ENCODE measurements around the gene SLC35A5. TPM values are rescaled to one million over a fixed set of nuclear protein-coding genes. Genes with fewer than 3 reads are reported as not detected.
"Not testable (repeated sequence)": the region's sequence is repeated elsewhere in the genome, so short reads cannot be mapped to it uniquely, and the experiment has no call there.

The SLC35A5 gene, protein sequence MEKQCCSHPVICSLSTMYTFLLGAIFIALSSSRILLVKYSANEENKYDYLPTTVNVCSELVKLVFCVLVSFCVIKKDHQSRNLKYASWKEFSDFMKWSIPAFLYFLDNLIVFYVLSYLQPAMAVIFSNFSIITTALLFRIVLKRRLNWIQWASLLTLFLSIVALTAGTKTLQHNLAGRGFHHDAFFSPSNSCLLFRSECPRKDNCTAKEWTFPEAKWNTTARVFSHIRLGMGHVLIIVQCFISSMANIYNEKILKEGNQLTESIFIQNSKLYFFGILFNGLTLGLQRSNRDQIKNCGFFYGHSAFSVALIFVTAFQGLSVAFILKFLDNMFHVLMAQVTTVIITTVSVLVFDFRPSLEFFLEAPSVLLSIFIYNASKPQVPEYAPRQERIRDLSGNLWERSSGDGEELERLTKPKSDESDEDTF
- 45.7 and 46.5 TPM in 2 replicates for total RNA-seq (2014; rRNA removed; shearing (Covaris generic))

DNA sequence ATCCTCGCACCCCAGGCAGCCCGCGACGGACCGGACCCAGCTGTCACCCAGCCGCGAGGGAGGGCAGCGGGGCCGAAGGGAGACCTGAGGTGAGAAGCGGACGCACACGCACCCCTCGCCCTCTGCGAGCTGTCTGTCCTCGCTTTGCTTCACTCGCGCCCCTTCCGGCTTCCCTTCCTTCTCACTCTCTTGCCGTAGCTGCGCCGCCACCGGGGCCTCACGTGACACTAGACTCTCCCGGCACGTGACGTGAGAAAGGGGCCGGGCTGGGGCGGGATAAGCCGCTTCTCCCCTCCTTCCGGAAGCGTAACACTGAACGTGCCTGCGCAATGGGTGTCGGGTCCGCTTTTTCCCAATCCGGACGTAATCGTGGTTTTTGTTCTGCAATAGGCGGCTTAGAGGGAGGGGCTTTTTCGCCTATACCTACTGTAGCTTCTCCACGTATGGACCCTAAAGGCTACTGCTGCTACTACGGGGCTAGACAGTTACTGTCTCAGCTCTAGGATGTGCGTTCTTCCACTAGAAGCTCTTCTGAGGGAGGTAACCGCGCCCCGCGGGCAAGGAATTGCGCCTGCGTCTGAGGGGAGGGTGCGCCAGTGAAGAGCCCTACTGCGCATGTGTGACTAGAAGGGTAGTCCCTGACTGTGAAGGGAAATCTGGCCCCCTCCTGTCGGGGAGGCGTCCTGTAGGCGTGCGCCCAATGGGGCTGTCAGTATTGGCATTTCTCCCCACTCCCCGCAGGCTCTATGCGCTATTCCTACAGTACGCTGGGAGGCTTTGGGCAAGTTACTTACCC is at the start of gene SLC35A5, which contains the start of gene ATG3:
SLC35A5 (plus strand) TSS at position 312 of the 796 bp plus-strand sequence. CDS start 1,359 bp downstream, outside the sequence.
ATG3 (minus strand) TSS at position 229 of the 796 bp plus-strand sequence. CDS start 434 bp downstream, outside the sequence.
- Histone ChIP-seq H3K9me3 (replicated peaks) (no peaks in the 10 kb centered on the region), H3K27me3 (replicated peaks) (no peaks in the 10 kb centered on the region), H3K4me1 (replicated peaks) (peaks cover 4% of the 10 kb centered on the region; the same call in 1 of the 2 replicates), H3K27ac (peak within 1 kb of the TSS; percentile 79), H3K4me3 (peak within 1 kb of the TSS; percentile 53), H3K36me3 (peaks cover 13% of the 10 kb centered on the region; the same call in 1 of the 2 replicates)
- DNase-seq (ENCODE audit: low read depth in 1 of 2, low spot score in 2 of 2) = peak; percentile 97 to 99

DNA sequence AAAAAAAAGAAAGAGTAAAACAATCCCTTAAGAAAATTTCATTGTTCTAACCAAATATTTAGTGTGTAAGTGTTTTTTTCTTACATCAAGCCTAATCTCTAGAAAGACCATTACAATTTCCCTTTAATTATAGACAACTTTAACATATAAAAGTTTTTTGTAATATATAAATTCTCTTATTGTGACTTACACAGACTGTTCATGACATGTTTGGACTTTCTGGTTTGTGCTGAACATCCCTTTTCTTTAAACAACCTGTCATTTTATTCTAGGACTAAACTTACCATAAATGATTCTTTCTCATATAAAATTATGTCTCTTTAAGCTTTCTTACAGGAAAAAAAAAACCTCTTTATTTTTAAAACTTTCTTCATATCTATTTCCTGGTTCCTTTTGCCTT is 49.5 kb upstream of the SLC35A5 start:
- Histone ChIP-seq H3K9me3 (replicated peaks) (no peaks in the 10 kb centered on the region), H3K4me3 (no peak overlapping the region), H3K4me1 (replicated peaks) (no peaks in the 10 kb centered on the region), H3K36me3 (no peaks in the 10 kb centered on the region), H3K27me3 (replicated peaks) (no peaks in the 10 kb centered on the region), H3K27ac (no peak overlapping the region)
- DNase-seq (ENCODE audit: low read depth in 1 of 2, low spot score in 2 of 2) = no peak

DNA sequence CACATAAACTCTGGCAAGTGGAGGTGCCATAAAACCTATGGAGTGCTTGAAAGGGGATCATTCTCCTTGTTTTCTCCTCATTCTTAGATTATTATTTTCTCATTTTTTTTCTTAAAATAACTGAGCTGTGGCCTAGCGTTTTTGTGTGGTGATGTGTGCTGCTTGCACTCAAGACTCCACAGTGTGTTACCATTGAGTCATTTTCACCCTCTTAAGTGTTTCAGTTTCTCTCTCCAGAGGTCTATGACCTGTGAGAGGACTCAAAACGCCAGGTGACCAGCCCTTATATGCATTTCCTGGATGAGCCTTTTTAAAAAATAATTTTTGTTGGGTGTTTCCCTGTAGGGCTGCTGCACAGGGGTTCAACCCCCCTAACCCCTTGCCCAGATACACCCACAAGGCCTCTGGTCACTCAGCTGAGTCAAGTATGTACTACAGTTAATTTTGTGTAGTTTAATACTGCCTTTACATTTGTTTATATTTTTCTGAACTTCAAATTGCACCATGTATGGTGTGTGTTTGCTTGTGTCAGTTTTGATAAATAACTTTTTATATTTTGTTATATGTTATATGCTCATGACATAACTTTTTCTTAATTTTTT is 47.2 kb upstream of the SLC35A5 start:
- Histone ChIP-seq H3K27me3 (replicated peaks) (no peaks in the 10 kb centered on the region), H3K4me3 (no peak overlapping the region), H3K27ac (no peak overlapping the region), H3K36me3 (no peaks in the 10 kb centered on the region), H3K9me3 (replicated peaks) (no peaks in the 10 kb centered on the region), H3K4me1 (replicated peaks) (no peaks in the 10 kb centered on the region)
- DNase-seq (ENCODE audit: low read depth in 1 of 2, low spot score in 2 of 2) = no peak

DNA sequence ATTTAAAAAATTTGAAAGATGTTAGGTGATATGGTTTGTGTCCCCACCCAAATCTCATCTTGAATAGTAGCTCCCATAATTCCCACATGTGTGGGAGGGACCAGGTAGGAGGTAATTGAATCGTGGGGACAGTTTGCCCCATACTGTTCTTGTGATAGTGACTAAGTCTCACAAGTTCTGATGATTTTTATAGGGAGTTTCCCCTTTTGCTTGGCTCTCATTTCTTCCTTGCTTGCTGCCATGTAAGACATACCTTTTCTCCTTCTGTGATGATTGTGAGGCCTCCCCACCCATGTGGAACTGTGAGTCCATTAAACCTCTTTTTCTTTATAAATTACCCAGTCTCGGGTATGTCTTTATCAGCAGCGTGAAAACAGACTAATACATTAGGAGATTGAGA is 42.9 kb upstream of the SLC35A5 start:
- not testable (repeated sequence) for H3K4me3 ChIP-seq; H3K4me1 ChIP-seq (replicated peaks); H3K9me3 ChIP-seq (replicated peaks); DNase-seq (ENCODE audit: low read depth in 1 of 2, low spot score in 2 of 2); H3K27me3 ChIP-seq (replicated peaks); H3K36me3 ChIP-seq; H3K27ac ChIP-seq

DNA sequence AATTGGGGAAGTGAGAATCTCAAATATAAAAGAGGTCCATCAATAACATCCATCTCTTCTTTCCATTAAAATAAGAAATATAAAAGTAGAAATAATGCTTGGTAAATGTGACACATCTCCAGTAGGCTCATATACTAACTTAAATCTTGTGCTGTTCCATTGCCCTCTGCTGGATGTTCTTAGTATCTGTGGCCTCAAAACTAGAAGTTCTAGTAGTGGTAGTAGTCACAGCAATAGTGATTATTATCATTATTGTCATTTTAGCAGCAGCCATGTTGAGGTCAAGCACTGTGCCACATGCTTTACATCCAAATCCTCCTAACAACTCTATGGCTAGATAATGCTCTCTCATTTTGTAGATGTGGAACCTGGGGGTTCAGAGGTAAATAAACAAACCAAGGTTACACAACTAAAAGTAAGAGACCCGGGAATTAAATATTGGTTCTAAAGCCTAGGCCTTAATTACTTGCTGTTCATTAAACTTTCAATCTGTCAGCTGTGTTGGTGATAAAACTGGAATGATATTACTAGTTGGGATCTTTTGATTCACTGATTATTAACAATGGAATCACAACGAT is 42.3 kb upstream of the SLC35A5 start:
- peak in 1 of 2 experiments; percentile 13 for DNase-seq (ENCODE audit: low read depth in 1 of 2, low spot score in 2 of 2)
- Histone ChIP-seq H3K27ac (no peak overlapping the region), H3K36me3 (no peaks in the 10 kb centered on the region), H3K9me3 (replicated peaks) (no peaks in the 10 kb centered on the region), H3K4me3 (no peak overlapping the region), H3K4me1 (replicated peaks) (no peaks in the 10 kb centered on the region), H3K27me3 (replicated peaks) (no peaks in the 10 kb centered on the region)

DNA sequence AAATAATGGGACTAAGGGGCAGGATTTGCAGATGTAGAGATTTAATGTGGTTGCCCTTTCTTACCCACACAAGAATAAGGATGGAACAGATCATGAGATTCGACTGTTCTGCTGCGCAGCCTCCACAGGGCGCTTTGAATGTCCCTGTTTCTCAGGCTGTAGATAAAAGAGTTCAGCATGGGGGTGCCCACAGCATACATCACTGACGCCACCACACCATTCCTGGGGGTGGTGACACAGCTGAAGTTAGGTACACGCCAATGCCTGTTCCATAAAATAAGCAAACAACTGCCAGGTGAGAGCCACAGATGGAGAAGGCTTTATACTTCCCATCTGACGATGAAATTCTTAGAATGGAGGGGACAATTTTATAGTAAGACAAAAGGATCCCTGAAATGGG is 37.7 kb upstream of the SLC35A5 start:
- H3K4me1 ChIP-seq (replicated peaks); DNase-seq (ENCODE audit: low read depth in 1 of 2, low spot score in 2 of 2); H3K9me3 ChIP-seq (replicated peaks); H3K27ac ChIP-seq; H3K36me3 ChIP-seq; H3K27me3 ChIP-seq (replicated peaks); H3K4me3 ChIP-seq: not testable (repeated sequence)

DNA sequence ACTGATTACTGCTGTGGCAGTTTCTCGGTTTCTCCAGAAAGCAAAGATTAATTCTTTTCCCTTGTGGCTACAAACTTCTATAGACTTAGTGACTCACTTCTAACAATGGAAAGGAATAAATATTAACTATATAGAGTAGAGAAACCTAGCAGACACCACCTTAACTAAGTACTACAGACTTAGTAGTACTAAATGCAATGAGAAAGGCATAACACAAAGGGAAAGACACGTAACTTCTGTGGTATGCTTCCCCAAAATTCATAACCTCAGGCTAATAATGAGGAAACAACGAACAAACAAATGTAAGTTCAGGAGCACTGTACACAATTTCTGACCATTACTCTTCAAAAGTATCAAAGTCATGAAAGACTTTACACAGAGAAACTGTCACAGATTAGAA is 31.3 kb upstream of the SLC35A5 start:
- no peaks in the 10 kb centered on the region for H3K4me1 ChIP-seq (replicated peaks)
- H3K27me3 ChIP-seq (replicated peaks) = no peaks in the 10 kb centered on the region
- no peak for DNase-seq (ENCODE audit: low read depth in 1 of 2, low spot score in 2 of 2)
- H3K36me3 ChIP-seq = peaks cover 21% of the 10 kb centered on the region
- H3K27ac ChIP-seq = no peak overlapping the region
- H3K4me3 ChIP-seq = no peak overlapping the region
- no peaks in the 10 kb centered on the region for H3K9me3 ChIP-seq (replicated peaks)

DNA sequence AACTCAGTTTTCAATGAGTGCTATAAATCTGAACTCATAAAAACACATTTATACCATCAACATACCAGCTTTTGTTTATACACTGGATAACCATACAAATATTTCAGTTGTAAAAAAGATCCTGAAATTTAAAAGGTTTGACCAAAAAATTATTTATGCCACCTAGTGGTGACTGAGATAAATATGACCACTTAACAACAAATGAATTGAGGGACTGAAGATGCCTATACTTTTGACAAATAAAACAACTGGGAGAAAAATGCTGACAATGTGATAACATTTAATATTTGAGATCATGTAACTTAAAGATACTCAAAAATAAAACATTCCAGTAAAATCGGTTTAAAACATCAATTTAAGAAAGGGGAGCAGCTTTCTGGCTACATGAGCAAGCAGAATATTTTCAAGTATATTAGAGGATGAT is 30.5 kb upstream of the SLC35A5 start:
- Histone ChIP-seq H3K27ac (no peak overlapping the region), H3K27me3 (replicated peaks) (no peaks in the 10 kb centered on the region), H3K4me1 (replicated peaks) (no peaks in the 10 kb centered on the region), H3K36me3 (peaks cover 28% of the 10 kb centered on the region), H3K4me3 (no peak overlapping the region), H3K9me3 (replicated peaks) (no peaks in the 10 kb centered on the region)
- DNase-seq (ENCODE audit: low read depth in 1 of 2, low spot score in 2 of 2) = no peak

DNA sequence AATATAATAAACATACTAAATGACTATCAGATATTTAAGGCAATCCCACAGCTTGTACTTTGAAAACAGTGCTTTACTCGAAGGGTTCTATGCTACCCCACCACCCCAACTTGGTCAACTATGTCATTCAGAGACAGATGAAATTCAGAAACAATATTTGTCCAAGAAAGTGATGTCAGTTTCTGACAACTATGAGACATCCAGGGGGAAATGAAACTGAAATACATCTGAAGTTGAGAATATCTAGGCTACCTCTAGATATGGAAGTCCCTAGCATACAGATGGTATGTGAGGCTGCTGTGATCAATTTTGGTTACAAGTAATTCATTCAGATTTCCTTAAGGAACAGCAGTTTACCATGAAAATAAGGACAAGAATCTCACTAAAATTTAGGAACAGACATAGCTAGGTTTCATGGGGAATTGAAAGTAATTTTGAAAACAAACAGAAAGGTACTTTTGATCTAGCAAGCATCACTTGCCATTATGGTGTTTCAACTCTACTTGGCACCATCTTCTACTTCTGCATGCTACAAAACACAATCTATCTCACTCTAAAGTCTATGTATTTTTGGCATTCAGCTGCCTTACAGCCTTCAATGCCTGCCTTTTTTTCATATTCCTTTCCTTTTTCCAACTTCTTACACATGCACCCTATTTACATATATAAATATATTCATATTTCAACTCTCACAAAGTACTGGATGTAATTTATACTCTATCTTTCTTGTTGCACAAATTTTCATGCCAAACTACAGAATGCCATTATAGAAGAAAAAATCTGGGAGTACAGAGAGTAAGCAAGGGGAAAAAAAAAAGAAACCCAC is 21.8 kb upstream of the SLC35A5 start:
- Histone ChIP-seq H3K4me1 (replicated peaks) (no peaks in the 10 kb centered on the region), H3K27ac (no peak overlapping the region), H3K36me3 (peaks cover 47% of the 10 kb centered on the region), H3K27me3 (replicated peaks) (no peaks in the 10 kb centered on the region), H3K9me3 (replicated peaks) (no peaks in the 10 kb centered on the region), H3K4me3 (no peak overlapping the region)
- DNase-seq (ENCODE audit: low read depth in 1 of 2, low spot score in 2 of 2) = no peak

DNA sequence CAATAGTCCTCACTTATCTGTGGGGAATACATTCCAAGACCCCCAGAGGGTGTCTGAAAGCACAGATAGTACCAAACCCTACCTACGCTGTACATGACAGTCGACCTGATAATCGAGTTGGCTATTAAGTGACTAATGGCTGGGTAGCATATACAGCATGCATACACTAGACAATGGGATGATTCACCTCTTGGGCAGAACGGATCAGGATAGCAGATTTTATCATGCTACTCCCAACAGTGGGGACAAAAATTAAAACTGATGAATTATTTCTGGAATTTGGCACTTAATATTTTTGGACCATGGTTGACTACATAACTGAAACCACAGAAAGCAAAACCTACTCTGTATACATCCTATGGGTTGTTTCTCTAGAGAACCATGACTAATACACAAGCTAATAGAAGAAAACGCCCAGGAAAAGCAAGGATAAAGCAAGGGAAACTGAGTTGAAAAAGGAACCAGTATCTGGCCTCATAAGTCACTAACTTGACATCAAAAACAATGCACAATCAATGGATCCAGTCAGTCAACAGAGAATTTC is 15.6 kb upstream of the SLC35A5 start:
- no peaks in the 10 kb centered on the region for H3K27me3 ChIP-seq (replicated peaks)
- no peaks in the 10 kb centered on the region for H3K9me3 ChIP-seq (replicated peaks)
- peaks cover 59% of the 10 kb centered on the region for H3K36me3 ChIP-seq
- H3K4me3 ChIP-seq = no peak overlapping the region
- H3K4me1 ChIP-seq (replicated peaks) = peaks cover 10% of the 10 kb centered on the region
- H3K27ac ChIP-seq = no peak overlapping the region; the same call in 1 of the 2 replicates
- no peak for DNase-seq (ENCODE audit: low read depth in 1 of 2, low spot score in 2 of 2)

DNA sequence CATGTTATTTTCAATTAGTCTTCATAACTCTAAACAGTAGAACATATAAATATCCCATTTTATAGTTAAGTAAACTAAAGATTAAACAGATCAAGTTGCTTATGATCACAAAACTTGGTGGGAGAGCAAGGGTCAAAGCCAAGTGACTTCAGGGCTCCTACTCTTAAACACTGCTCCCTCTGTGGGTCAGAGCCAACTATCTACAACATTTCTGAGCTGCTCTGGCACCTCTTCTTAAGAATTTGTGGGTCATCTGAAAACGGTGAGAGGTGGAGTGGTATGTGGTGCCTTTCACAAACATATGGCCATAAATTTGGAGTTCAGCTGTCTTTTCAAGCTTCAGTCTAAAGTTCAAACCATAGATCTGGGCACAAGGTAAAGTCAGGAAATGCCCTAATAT is 11.0 kb upstream of the SLC35A5 start:
- DNase-seq (ENCODE audit: low read depth in 1 of 2, low spot score in 2 of 2) = no peak
- Histone ChIP-seq H3K27ac (no peak overlapping the region), H3K4me1 (replicated peaks) (peaks cover 10% of the 10 kb centered on the region), H3K9me3 (replicated peaks) (no peaks in the 10 kb centered on the region), H3K27me3 (replicated peaks) (no peaks in the 10 kb centered on the region), H3K4me3 (no peak overlapping the region), H3K36me3 (peaks cover 38% of the 10 kb centered on the region)

DNA sequence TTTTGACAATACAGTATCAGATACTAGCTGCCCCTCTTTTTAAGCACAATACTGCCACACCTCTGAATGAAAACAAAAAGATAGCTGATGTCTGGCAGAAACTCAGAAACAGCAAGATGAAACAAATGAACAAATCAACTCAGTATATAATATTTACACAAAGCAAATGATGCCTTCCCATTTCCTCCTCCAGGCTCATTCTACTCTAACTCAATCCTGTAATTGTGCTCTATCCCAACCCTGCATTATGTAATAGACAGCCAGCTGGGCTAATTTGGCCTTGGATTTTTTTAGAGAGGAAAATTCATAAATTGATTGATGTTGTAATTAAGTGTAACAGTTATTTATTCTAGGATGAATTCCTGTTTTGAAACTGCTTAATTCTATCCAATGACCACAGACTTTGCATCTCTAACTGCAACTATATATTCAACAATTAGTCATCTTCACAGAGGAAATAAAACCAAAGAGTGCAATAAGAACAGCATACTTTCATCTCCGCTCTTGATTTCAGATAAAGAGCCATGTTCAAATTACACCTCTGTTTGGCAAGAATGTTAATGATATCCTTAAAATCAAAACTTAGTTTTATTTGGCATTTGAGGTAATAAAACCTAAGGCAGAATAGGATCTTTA is 6.2 kb upstream of the SLC35A5 start:
- DNase-seq (ENCODE audit: low read depth in 1 of 2, low spot score in 2 of 2) = no peak
- peaks cover 17% of the 10 kb centered on the region for H3K36me3 ChIP-seq
- no peaks in the 10 kb centered on the region for H3K9me3 ChIP-seq (replicated peaks)
- H3K27me3 ChIP-seq (replicated peaks) = no peaks in the 10 kb centered on the region
- H3K27ac ChIP-seq = no peak overlapping the region
- H3K4me1 ChIP-seq (replicated peaks) = no peaks in the 10 kb centered on the region
- no peak overlapping the region for H3K4me3 ChIP-seq

All from SJSA1 (cell line).